HCT116 (cell line): ENCODE data around the gene VWA3B. TPM values are rescaled to one million over a fixed set of nuclear protein-coding genes. Genes with fewer than 3 reads are reported as not detected.

Experiments used
- ATAC-seq: fragments of 200-7000 bp; cut with Tn5 transposase; 2 replicates; pipeline ENCODE4 v1.9.1; 2020; ENCODE audit warnings: mild to moderate bottlenecking, moderate library complexity
- BruUV-seq: library from RNA; stranded (reverse); fragments of 400-500 nt; replicated peaks from 2 replicates; lab custom pipeline; 2021; lab: Mats Ljungman, UMichigan
- CTCF ChIA-PET: fragments of 300-600 bp; sonication (Branson Sonifier 250); formaldehyde crosslinking; loops from one replicate; lab custom pipeline; 2021; ENCODE audit warnings: antibody characterized with exemption; lab: Charles Lee
- POLR2A ChIA-PET: fragments of 300-600, 350-600 bp; sonication (Branson Sonifier 250); formaldehyde crosslinking; loops from one replicate; lab custom pipeline; 2021; ENCODE audit warnings: antibody characterized with exemption; lab: Charles Lee
- RAD21 ChIA-PET, 2 experiments: fragments of 300-600 bp; sonication (Branson Sonifier 250); formaldehyde crosslinking; loops; one replicate each; lab custom pipeline; 2023; ENCODE audit warnings: low total read pairs in 2 of 2; ENCODE audit not compliant: uncharacterized antibody in 2 of 2, unreplicated experiment in 2 of 2, low non-redundant PET in 1 of 2; lab: Charles Lee
- DNase-seq: peaks from one replicate; pipeline ENCODE4 v3.0.0-alpha.2; 2010; ENCODE audit warnings: low read depth, low spot score
- H2AFZ ChIP-seq: fragments of 200-600 bp; shearing (Covaris generic), sonication (generic); 2 replicates; pipeline ENCODE4 v1.6.1; 2017; ENCODE audit warnings: low read depth, mixed run types, mixed read lengths, antibody characterized with exemption, low read length; ENCODE audit not compliant: poor library complexity, severe bottlenecking
- H3K27ac ChIP-seq: 2 replicates; pipeline ENCODE4 v1.5.1; 2012; ENCODE audit warnings: low read depth, low read length
- H3K27me3 ChIP-seq: fragments of 200-600 bp; sonication (generic); 2 replicates; pipeline ENCODE4 v1.6.1; 2016; ENCODE audit warnings: mixed run types, low read length, mixed read lengths; ENCODE audit not compliant: insufficient read depth
- H3K36me3 ChIP-seq, 2 experiments: fragments of 200-500 bp in 1 of 2; fragments of 200-600 bp in 1 of 2; sonication (Bioruptor generic) in 1 of 2; sonication (generic) in 1 of 2; 2 replicates each; pipeline versions ENCODE4 v1.5.1 to v1.6.1; 2014 to 2016; ENCODE audit warnings: low read length in 2 of 2, inconsistent platforms in 1 of 2, mixed read lengths in 1 of 2, mixed run types in 1 of 2; ENCODE audit not compliant: insufficient read depth in 2 of 2, control insufficient read depth in 1 of 2
- H3K4me1 ChIP-seq, 2 experiments: fragments of 200-600 bp in 1 of 2; sonication (generic) in 1 of 2; 2 replicates each; pipeline versions ENCODE4 v1.5.1 to v1.6.1; 2012 to 2017; ENCODE audit warnings: low read length in 2 of 2, inconsistent platforms in 1 of 2, mild to moderate bottlenecking in 1 of 2, mixed read lengths in 1 of 2, mixed run types in 1 of 2, moderate library complexity in 1 of 2; ENCODE audit not compliant: insufficient read depth in 2 of 2, control insufficient read depth in 1 of 2
- H3K4me2 ChIP-seq: fragments of 200-600 bp; sonication (generic); 2 replicates; pipeline ENCODE4 v1.6.1; 2017; ENCODE audit warnings: mixed run types, low read length, mixed read lengths
- H3K4me3 ChIP-seq, 2 experiments: fragments of 200-600 bp in 1 of 2; sonication (generic) in 1 of 2; replicated peaks in 1 of 2; 2 replicates each; pipeline ENCODE4 v1.5.1; 2011 to 2016; ENCODE audit warnings: low read length in 2 of 2, control low read depth in 1 of 2, low read depth in 1 of 2, mild to moderate bottlenecking in 1 of 2, mixed read lengths in 1 of 2, mixed run types in 1 of 2
- H3K79me2 ChIP-seq: fragments of 200-600 bp; sonication (generic); 2 replicates; pipeline ENCODE4 v1.6.1; 2017; ENCODE audit warnings: mild to moderate bottlenecking, mixed run types, low read length, moderate library complexity, mixed read lengths; ENCODE audit not compliant: insufficient read depth
- H3K9ac ChIP-seq: fragments of 200-600 bp; sonication (generic); 2 replicates; pipeline ENCODE4 v1.6.1; 2016; ENCODE audit warnings: low read length, mixed read lengths
- H3K9me2 ChIP-seq: fragments of 200-600 bp; sonication (generic), shearing (Covaris generic); 2 replicates; pipeline ENCODE4 v1.6.1; 2017; ENCODE audit warnings: mixed run types, mild to moderate bottlenecking, moderate library complexity; ENCODE audit not compliant: insufficient read depth
- H3K9me3 ChIP-seq, 2 experiments: fragments of 200-500 bp in 1 of 2; fragments of 200-600 bp in 1 of 2; sonication (Bioruptor generic) in 1 of 2; sonication (generic) in 1 of 2; 2 replicates each; pipeline ENCODE4 v1.6.1; 2014 to 2017; ENCODE audit warnings: low read length in 2 of 2, mixed read lengths in 2 of 2, inconsistent platforms in 1 of 2, low read depth in 1 of 2, mild to moderate bottlenecking in 1 of 2, mixed run types in 1 of 2, moderate library complexity in 1 of 2; ENCODE audit not compliant: control insufficient read depth in 1 of 2, insufficient read depth in 1 of 2
- H4K20me1 ChIP-seq: fragments of 200-600 bp; sonication (generic), shearing (Covaris generic); 2 replicates; pipeline ENCODE4 v1.6.1; 2017; ENCODE audit warnings: mixed run types, mild to moderate bottlenecking, moderate library complexity; ENCODE audit not compliant: insufficient read depth
- ATF3 ChIP-seq: IDR thresholded peaks from 2 replicates; pipeline ENCODE4 v1.6.1; 2012
- CBX3 ChIP-seq: IDR thresholded peaks from 2 replicates; pipeline ENCODE4 v1.6.1; 2012; ENCODE audit warnings: low read depth
- ELF1 ChIP-seq: IDR thresholded peaks from 2 replicates; pipeline ENCODE4 v1.6.1; 2012; ENCODE audit warnings: low read depth, borderline replicate concordance
- SIN3A ChIP-seq: IDR thresholded peaks from 2 replicates; pipeline ENCODE4 v1.6.1; 2012; ENCODE audit warnings: low read depth
- SP1 ChIP-seq: IDR thresholded peaks from 2 replicates; pipeline ENCODE4 v1.6.1; 2012; ENCODE audit warnings: low read depth
- SRF ChIP-seq: IDR thresholded peaks from 2 replicates; pipeline ENCODE4 v1.6.1; 2012; ENCODE audit warnings: low read depth
- ZFX ChIP-seq: fragments of 450-650 bp; IDR thresholded peaks from 2 replicates; pipeline ENCODE4 v1.6.1; 2017
- intact Hi-C: fragments of 100-400 bp; cut with micrococcal nuclease; formaldehyde crosslinking; loops from 2 replicates; pipeline ENCODE4 v1.10.0; 2022
- total RNA-seq: library from RNA; stranded (reverse); gene quantifications from one replicate; pipeline ENCODE4 v1.2.1, GENCODE V29; 2021; ENCODE audit not compliant: unreplicated experiment

The VWA3B gene
- total RNA-seq, 1 experiment from 2014 or later = 0.47 TPM

DNA sequence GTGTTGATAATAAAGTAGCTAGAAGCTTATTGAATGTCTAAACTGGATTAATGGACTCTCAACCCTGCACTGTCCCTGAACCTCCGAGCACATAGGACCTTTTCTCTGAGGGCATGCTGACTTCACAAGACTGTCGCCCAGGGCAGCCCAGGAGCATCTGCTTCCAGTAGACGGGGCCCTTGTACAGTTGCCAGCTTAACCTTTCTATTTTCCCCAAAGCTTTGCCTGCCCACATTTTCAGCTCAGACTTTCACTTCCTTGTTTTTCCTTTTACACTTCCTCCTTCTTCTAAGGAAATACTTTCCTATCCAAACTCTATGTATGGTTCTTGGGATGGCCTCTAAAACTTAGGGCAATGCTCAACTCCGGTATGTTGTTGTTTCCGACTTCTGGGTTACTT is 1.3 kb downstream of the VWA3B start:
- Histone ChIP-seq H3K79me2 (no peaks in the 10 kb centered on the region), H3K36me3 (no peaks in the 10 kb centered on the region), H3K9me3 (no peaks in the 10 kb centered on the region), H3K27ac (no peak overlapping the region), H3K27me3 (no peaks in the 10 kb centered on the region), H3K4me1 (peaks cover 6 to 23% of the 10 kb centered on the region in 2 experiments; a peak in 3 of 4 replicates), H3K4me3 (no peak overlapping the region), H4K20me1 (no peaks in the 10 kb centered on the region), H3K4me2 (no peak overlapping the region), H3K9ac (no peak overlapping the region), H3K9me2 (no peaks in the 10 kb centered on the region), H2AFZ (no peak overlapping the region)
- intact Hi-C loops = loop anchor here (5.0 kb wide), 1 partner anchor 281 kb away; no protein-coding TSS in a partner anchor
- POLR2A ChIA-PET = no interaction called here
- CTCF ChIA-PET = no interaction called here
- RAD21 ChIA-PET = no interaction called here
- no TSS peak for BruUV-seq
- ATAC-seq (no peak), DNase-seq (no peak)
- no peak for TF ChIP-seq ATF3

DNA sequence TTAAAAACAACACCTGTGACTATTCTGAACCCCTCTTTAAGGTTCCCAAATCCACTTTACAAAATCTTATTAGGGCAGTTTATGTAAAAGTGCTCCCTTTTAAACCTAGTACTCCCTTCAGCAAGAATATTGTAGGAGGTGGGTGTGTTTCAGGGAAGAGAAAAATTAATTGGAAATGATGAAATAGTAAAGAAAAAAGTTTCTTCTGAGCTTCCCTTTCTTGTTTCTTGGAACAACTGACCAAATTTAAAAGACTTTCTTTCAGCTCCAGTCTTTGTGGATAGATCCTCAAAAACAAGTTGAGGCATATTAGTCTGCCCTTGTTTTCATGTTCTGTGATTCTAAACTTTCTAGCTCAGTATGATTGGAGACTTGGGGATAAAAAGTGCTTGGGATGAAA is 3.0 kb downstream of the VWA3B start:
- no TSS peak for BruUV-seq
- ATAC-seq (no peak), DNase-seq (no peak)
- Histone ChIP-seq H3K9me2 (no peaks in the 10 kb centered on the region), H3K27ac (no peak overlapping the region), H3K79me2 (no peaks in the 10 kb centered on the region), H3K4me2 (no peak overlapping the region), H3K9ac (no peak overlapping the region)
- RAD21 ChIA-PET = no interaction called here
- TF ChIP-seq ELF1 (no peak), SRF (no peak), CBX3 (no peak), SIN3A (no peak), SP1 (no peak), ZFX (no peak), ATF3 (no peak)
- TF ChIP-seq, all 23 proteins: peak for 0
- ChIA-PET POLR2A (no interaction called here), CTCF (no interaction called here)
- no peaks in the 10 kb centered on the region for H4K20me1 ChIP-seq
- H2AFZ ChIP-seq = no peak overlapping the region
- H3K9me3 ChIP-seq = no peaks in the 10 kb centered on the region
- H3K36me3 ChIP-seq = no peaks in the 10 kb centered on the region
- no peak overlapping the region for H3K4me3 ChIP-seq
- H3K4me1 ChIP-seq = peaks cover 6 to 23% of the 10 kb centered on the region in 2 experiments; a peak in 3 of 4 replicates
- no peaks in the 10 kb centered on the region for H3K27me3 ChIP-seq
- intact Hi-C loops = loop anchor here (5.0 kb wide), 1 partner anchor 283 kb away; no protein-coding TSS in a partner anchor
